DMS53 treated with DMSO at 0.1 percent for 48 hours (cell line): ENCODE data around the gene OR5H2.
A peak's percentile ranks its signal among the peaks of the same experiment; 100 is the strongest.

Experiments used
- DNase-seq: peaks from one replicate; lab custom pipeline; 2025; ENCODE audit not compliant: unreplicated experiment; lab: John Stamatoyannopoulos, UW

Gene OR5H2

DNA sequence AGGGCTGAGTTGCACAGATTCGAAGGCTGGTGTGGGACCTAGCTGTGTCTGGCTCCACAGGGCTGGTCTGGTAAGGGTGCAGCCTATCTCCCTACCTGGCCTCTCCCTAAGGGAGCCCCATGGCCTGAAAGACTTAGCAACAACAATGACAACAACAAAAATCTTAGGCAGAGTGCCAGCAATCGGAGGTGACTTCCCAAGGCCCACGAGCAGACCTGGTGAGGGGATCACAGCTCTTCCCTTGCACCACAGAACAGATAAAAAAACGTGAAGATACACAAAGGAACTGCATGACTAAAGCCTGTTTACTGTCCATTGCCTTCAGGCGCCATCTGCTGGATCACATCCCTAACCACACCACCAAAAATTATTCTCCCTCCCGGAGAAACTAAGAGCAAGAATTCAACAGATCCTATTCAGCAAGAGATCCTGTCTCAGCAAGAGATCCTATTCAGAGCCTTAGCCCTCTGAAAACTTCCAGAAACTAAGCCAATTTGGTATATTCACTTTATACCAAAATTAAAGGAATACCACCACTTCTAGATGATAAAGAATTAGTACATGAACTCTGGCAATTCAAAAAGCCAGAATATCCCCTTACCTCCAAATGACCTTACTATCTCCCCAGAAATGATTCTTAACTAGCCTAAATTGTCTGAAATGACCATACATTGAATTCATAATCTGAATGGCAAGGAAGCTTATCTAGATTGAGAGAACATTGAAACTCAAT is 47.3 kb downstream of the OR5H2 start:
- peak; percentile 21 for DNase-seq

DNA sequence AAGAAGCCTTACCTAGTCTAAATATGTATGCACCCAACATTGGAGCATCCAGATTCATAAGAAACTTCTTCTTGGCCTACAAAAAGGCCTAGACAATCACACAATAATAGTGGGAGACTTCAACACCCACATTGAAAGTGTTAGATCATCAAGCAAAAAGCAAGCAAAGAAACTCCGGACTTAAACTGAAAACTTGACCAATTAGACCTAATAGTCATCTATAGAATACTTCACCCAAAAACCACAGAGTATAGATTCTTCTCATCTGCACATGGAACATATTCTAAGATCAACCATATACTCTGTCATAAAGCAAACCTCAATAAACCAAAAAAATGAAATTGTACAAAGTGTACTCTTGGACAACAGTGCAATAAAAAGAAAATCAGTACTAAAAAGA is 49.0 kb downstream of the OR5H2 start:
- DNase-seq: no peak
